Measurements from ENCODE around the gene SMURF1.

GRCh38 chr7:99165816-99166215, 21.9 kb upstream of the SMURF1 start:
- TF ChIP-seq, protein P1, sequence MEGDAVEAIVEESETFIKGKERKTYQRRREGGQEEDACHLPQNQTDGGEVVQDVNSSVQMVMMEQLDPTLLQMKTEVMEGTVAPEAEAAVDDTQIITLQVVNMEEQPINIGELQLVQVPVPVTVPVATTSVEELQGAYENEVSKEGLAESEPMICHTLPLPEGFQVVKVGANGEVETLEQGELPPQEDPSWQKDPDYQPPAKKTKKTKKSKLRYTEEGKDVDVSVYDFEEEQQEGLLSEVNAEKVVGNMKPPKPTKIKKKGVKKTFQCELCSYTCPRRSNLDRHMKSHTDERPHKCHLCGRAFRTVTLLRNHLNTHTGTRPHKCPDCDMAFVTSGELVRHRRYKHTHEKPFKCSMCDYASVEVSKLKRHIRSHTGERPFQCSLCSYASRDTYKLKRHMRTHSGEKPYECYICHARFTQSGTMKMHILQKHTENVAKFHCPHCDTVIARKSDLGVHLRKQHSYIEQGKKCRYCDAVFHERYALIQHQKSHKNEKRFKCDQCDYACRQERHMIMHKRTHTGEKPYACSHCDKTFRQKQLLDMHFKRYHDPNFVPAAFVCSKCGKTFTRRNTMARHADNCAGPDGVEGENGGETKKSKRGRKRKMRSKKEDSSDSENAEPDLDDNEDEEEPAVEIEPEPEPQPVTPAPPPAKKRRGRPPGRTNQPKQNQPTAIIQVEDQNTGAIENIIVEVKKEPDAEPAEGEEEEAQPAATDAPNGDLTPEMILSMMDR (conservative IDR thresholded peaks at IDR 0.05; ENCODE audit: low read depth, low read length), result no peak
- no peak for TF ChIP-seq EZH2phosphoT487 (IDR thresholded peaks at IDR 0.05; ENCODE audit: borderline replicate concordance, low read length)
- no peak for TF ChIP-seq EZH2 (IDR thresholded peaks at IDR 0.05; ENCODE audit: low read length, unreplicated experiment)

Data from PC-3 (cell line).